C4-2B (cell line): ENCODE results near the gene PDE8B.

ENCODE experiments used
- ZFX ChIP-seq: fragments of 450-650 bp; IDR thresholded peaks from 2 replicates; pipeline ENCODE4 v1.6.1; 2017
- TF ChIP-seq, protein P1 (sequence below): fragments of 450-650 bp; conservative IDR thresholded peaks from 2 replicates; pipeline ENCODE4 v1.5.1; 2017; ENCODE audit warnings: mild to moderate bottlenecking

DNA sequence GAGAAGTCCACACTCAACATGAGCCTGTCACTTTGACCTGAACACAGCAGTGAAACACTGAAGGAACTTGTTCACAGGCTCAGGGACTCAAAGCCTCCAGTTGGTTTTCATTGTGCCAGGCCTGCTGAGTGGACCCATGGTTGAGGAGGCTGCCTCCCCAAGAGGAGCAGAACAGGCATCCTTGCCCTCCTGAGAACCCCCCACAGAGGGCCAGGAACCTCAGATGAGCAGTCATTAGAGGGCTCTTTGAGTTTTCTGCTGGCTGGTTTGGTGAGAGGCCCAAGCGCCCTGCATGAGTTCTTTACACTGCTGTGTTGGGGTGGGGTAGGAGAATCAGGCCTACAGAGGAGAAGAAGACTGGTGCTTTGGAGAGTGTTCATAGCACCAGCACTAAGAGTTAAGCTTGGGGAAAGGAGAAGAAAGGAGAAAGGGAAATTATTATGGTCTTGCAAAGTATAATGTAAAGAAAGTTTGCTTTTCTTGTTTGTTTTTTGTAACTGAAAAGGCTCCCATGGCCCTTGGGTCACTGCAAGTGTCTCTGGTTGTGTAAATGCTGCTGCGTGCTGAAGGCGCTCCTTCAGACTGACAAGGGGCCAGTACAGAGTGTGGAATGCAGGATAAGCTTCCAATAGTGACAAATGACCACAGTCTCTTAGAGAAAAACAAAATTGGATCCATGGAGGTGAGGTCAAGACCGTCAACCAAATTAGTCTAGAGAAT is 100.2 kb downstream of the PDE8B start:
- TF ChIP-seq, protein P1, sequence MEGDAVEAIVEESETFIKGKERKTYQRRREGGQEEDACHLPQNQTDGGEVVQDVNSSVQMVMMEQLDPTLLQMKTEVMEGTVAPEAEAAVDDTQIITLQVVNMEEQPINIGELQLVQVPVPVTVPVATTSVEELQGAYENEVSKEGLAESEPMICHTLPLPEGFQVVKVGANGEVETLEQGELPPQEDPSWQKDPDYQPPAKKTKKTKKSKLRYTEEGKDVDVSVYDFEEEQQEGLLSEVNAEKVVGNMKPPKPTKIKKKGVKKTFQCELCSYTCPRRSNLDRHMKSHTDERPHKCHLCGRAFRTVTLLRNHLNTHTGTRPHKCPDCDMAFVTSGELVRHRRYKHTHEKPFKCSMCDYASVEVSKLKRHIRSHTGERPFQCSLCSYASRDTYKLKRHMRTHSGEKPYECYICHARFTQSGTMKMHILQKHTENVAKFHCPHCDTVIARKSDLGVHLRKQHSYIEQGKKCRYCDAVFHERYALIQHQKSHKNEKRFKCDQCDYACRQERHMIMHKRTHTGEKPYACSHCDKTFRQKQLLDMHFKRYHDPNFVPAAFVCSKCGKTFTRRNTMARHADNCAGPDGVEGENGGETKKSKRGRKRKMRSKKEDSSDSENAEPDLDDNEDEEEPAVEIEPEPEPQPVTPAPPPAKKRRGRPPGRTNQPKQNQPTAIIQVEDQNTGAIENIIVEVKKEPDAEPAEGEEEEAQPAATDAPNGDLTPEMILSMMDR: no peak
- no peak for TF ChIP-seq ZFX
